Muscle of arm (tissue), 12 donors: Measurements from ENCODE around the gene PCDHB2. TPM values are rescaled to one million over a fixed set of nuclear protein-coding genes. Genes with fewer than 3 reads are reported as not detected.
A peak's percentile ranks its signal among the peaks of the same experiment; 100 is the strongest.
"Not testable (repeated sequence)": the region's sequence is repeated elsewhere in the genome, so short reads cannot be mapped to it uniquely, and the experiment has no call there.

Experiments used
- DNase-seq: peaks from one replicate; pipeline ENCODE4 v3.0.0-alpha.2; 2013
- polyA plus RNA-seq, 12 donors: library from polyadenylated mRNA; unstranded; fragments of 120-200 nt; gene quantifications; one replicate each; pipeline ENCODE4 v1.2.1, GENCODE V29; 2013; ENCODE audit not compliant: insufficient read length in 12 of 12

The PCDHB2 gene
- polyA plus RNA-seq, 12 donors: 2.9 to 5.8 (median 4.2) TPM; not detected in 1

DNA sequence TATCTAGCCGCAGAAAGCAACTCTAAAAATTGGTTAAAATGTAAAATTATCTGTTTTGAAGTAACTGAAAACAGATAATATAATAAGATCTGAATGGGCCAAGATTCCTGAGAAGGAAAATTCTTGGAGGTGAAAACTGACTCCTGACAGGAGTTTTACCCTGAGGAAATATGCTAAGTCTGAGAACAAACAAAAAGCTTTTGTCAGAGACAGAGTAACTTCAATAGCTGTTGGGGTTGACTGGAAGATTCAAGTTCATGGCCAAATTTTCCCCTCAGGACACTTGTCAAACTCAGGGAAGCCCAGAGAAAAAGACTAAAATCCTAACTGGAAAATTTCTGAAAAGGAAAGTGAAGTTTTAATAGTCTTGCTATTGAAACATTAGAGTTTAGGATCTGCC, 32.9 kb downstream of the PCDHB2 start:
- no peak for DNase-seq

DNA sequence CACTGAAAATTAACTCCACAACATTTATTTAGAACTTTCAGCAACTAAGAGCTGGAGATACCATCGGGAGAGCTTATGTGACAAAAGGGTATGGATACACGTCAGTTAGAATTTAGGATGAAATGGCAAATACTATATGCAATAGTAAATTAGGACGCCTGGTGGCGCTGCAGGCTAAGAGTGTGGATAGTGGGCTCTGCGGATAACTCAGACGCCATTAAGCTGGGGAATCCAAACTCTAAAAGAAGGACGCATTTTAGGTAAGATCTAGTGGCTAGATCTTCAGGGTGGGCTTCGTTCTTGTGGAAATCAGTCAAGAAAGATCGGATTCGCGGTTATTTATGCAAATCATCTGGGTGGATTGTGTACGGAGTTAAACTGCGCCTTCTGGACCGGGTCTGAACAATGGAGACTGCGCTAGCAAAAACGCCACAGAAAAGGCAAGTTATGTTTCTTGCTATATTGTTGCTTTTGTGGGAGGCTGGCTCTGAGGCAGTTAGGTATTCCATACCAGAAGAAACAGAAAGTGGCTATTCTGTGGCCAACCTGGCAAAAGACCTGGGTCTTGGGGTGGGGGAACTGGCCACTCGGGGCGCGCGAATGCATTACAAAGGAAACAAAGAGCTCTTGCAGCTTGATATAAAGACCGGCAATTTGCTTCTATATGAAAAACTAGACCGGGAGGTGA, 40.8 kb downstream of the PCDHB2 start, which contains the start of gene PCDHB5:
PCDHB5 (plus strand) TSS at position 177 of the 688 bp plus-strand sequence; CDS start at position 406, 229 bp downstream.
- DNase-seq: peak; percentile 14

- no peak for DNase-seq
Measured at GRCh38 chr5:141135718-141136266, 41.4 kb downstream of the PCDHB2 start.

DNA sequence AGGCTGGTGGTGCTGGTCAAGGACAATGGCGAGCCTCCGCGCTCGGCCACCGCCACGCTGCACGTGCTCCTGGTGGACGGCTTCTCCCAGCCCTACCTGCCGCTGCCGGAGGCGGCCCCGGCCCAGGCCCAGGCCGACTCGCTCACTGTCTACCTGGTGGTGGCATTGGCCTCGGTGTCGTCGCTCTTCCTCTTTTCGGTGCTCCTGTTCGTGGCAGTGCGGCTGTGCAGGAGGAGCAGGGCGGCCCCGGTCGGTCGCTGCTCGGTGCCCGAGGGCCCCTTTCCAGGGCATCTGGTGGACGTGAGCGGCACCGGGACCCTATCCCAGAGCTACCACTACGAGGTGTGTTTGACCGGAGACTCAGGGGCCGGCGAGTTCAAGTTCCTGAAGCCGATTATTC, 42.9 kb downstream of the PCDHB2 start:
- not testable (repeated sequence) for DNase-seq

Other genes with a start within 250 kb of the PCDHB2 start
- under 1 TPM in 6 of 12 donors, not detected in 6; 0.03 to 0.07 (median 0.03) TPM for gene PCDHA9, start 246.2 kb upstream of the PCDHB2 start, polyA plus RNA-seq
- under 1 TPM in 10 of 12 donors, not detected in 2; 0.04 to 0.25 (median 0.10) TPM for gene PCDHA10, start 238.7 kb upstream of the PCDHB2 start, polyA plus RNA-seq
- under 1 TPM in 7 of 12 donors, not detected in 5; 0.05 to 0.38 (median 0.14) TPM for gene PCDHA11, start 225.7 kb upstream of the PCDHB2 start, polyA plus RNA-seq
- gene PCDHA12, start 219.3 kb upstream of the PCDHB2 start, polyA plus RNA-seq: under 1 TPM in 6 of 12 donors, not detected in 6; 0.04 to 0.28 (median 0.06) TPM
- gene PCDHA13, start 212.5 kb upstream of the PCDHB2 start, polyA plus RNA-seq: 1 to 10 TPM in 1 of 12 donors, under 1 TPM in 7, not detected in 4; 0.03 to 2.8 (median 0.06) TPM
- gene PCDHAC1, start 168.3 kb upstream of the PCDHB2 start, polyA plus RNA-seq: under 1 TPM in 10 of 12 donors, not detected in 2; 0.07 to 0.51 (median 0.16) TPM
- gene PCDHAC2, start 128.1 kb upstream of the PCDHB2 start, polyA plus RNA-seq: 1 to 10 TPM in 6 of 12 donors, under 1 TPM in 4, not detected in 2; 0.66 to 9.4 (median 1.1) TPM
- gene PCDHB1, start 43.2 kb upstream of the PCDHB2 start, polyA plus RNA-seq: under 1 TPM in 10 of 12 donors, not detected in 2; 0.05 to 0.23 (median 0.11) TPM
- gene PCDHB3, start 5.9 kb downstream of the PCDHB2 start, polyA plus RNA-seq: 1 to 10 TPM in 10 of 12 donors, not detected in 2; 1.4 to 2.4 (median 2.1) TPM
- gene PCDHB4, start 27.2 kb downstream of the PCDHB2 start, polyA plus RNA-seq: 1 to 10 TPM in 10 of 12 donors, not detected in 2; 2.6 to 4.6 (median 3.2) TPM
- gene PCDHB5, start 40.6 kb downstream of the PCDHB2 start, polyA plus RNA-seq: 1 to 10 TPM in 11 of 12 donors, not detected in 1; 3.1 to 5.1 (median 3.9) TPM
- 1 to 10 TPM in 11 of 12 donors, not detected in 1; 1.6 to 3.8 (median 1.9) TPM for gene PCDHB6, start 55.4 kb downstream of the PCDHB2 start, polyA plus RNA-seq
- 1 to 10 TPM in 11 of 12 donors, not detected in 1; 1.8 to 3.3 (median 2.4) TPM for gene PCDHB7, start 78.0 kb downstream of the PCDHB2 start, polyA plus RNA-seq
- 1 to 10 TPM in 6 of 12 donors, under 1 TPM in 4, not detected in 2; 0.44 to 1.6 (median 1.2) TPM for gene PCDHB8, start 83.2 kb downstream of the PCDHB2 start, polyA plus RNA-seq
- 1 to 10 TPM in 11 of 12 donors, not detected in 1; 2.8 to 6.3 (median 3.9) TPM for gene PCDHB16, start 87.8 kb downstream of the PCDHB2 start, polyA plus RNA-seq
- 1 to 10 TPM in 10 of 12 donors, not detected in 2; 1.4 to 4.6 (median 2.3) TPM for gene PCDHB9, start 92.5 kb downstream of the PCDHB2 start, polyA plus RNA-seq
- gene PCDHB10, start 97.7 kb downstream of the PCDHB2 start, polyA plus RNA-seq: 1 to 10 TPM in 10 of 12 donors, not detected in 2; 3.2 to 5.7 (median 4.8) TPM
- gene PCDHB11, start 105.0 kb downstream of the PCDHB2 start, polyA plus RNA-seq: 1 to 10 TPM in 11 of 12 donors, not detected in 1; 1.6 to 3.4 (median 2.5) TPM
- gene PCDHB12, start 114.1 kb downstream of the PCDHB2 start, polyA plus RNA-seq: 1 to 10 TPM in 11 of 12 donors, not detected in 1; 1.9 to 3.8 (median 2.8) TPM
- 1 to 10 TPM in 11 of 12 donors, not detected in 1; 2.2 to 4.3 (median 3.0) TPM for gene PCDHB13, start 119.3 kb downstream of the PCDHB2 start, polyA plus RNA-seq
- 1 to 10 TPM in 11 of 12 donors, not detected in 1; 5.4 to 9.6 (median 7.0) TPM for gene PCDHB14, start 128.7 kb downstream of the PCDHB2 start, polyA plus RNA-seq
- 10 to 100 TPM in 1 of 12 donors, 1 to 10 TPM in 10, not detected in 1; 5.8 to 12.3 (median 6.8) TPM for gene PCDHB15, start 150.8 kb downstream of the PCDHB2 start, polyA plus RNA-seq
- not detected for gene SLC25A2, start 209.4 kb downstream of the PCDHB2 start, polyA plus RNA-seq
- gene TAF7, start 226.2 kb downstream of the PCDHB2 start, polyA plus RNA-seq: 100 to 1,000 TPM in 2 of 12 donors, 10 to 100 TPM in 9, not detected in 1; 77.9 to 106 (median 91.7) TPM
- gene PCDHGA1, start 235.9 kb downstream of the PCDHB2 start, polyA plus RNA-seq: under 1 TPM in 10 of 12 donors, not detected in 2; 0.44 to 0.86 (median 0.56) TPM
- 1 to 10 TPM in 11 of 12 donors, not detected in 1; 1.6 to 5.9 (median 2.5) TPM for gene PCDHGA2, start 244.1 kb downstream of the PCDHB2 start, polyA plus RNA-seq
- 1 to 10 TPM in 10 of 12 donors, not detected in 2; 1.2 to 1.8 (median 1.4) TPM for gene PCDHGA3, start 249.2 kb downstream of the PCDHB2 start, polyA plus RNA-seq